HEK293 (cell line): ENCODE measurements around the gene BTG1.

Experiments used
- CTCF ChIA-PET: fragments of 350-600 bp; formaldehyde crosslinking; extraction: SDS; loops from one replicate; lab custom pipeline; 2021; ENCODE audit warnings: antibody characterized with exemption; lab: Yijun Ruan, JAX
- POLR2A ChIA-PET: fragments of 300-600 bp; formaldehyde crosslinking; extraction: SDS; loops from one replicate; lab custom pipeline; 2020; ENCODE audit warnings: antibody characterized with exemption, inconsistent platforms; lab: Yijun Ruan, JAX
- H3K27ac ChIP-seq: fragments of 200-500 bp; sonication (Bioruptor generic); 2 replicates; pipeline ENCODE4 v1.5.1; 2014; ENCODE audit warnings: low read depth, low read length, control low read depth, inconsistent platforms; ENCODE audit errors: extremely low read depth
- H3K36me3 ChIP-seq, 2 experiments: fragments of 200-500 bp in 1 of 2; sonication (Bioruptor generic) in 1 of 2; 1 replicate in 1 of 2; 2 replicates in 1 of 2; pipeline ENCODE4 v1.5.1; 2014 to 2017; ENCODE audit warnings: inconsistent platforms in 2 of 2, low read length in 2 of 2; ENCODE audit not compliant: control insufficient read depth in 2 of 2, insufficient read depth in 1 of 2
- H3K4me1 ChIP-seq: fragments of 200-500 bp; sonication (Bioruptor generic); 2 replicates; pipeline ENCODE4 v1.5.1; 2014; ENCODE audit warnings: mild to moderate bottlenecking, low read length, inconsistent platforms; ENCODE audit not compliant: control insufficient read depth, insufficient read depth
- H3K4me3 ChIP-seq: 2 replicates; pipeline ENCODE4 v1.5.1; 2011; ENCODE audit warnings: low read depth, mild to moderate bottlenecking, control low read depth, low read length, moderate library complexity
- H3K9me3 ChIP-seq: fragments of 200-500 bp; sonication (Bioruptor generic); 2 replicates; pipeline ENCODE4 v1.5.1; 2014; ENCODE audit warnings: low read depth, low read length, inconsistent platforms; ENCODE audit not compliant: control insufficient read depth, insufficient read depth
- SALL2 ChIP-seq: fragments of 450-650 bp; formaldehyde crosslinking; IDR thresholded peaks from 2 replicates; pipeline ENCODE4 v1.5.0; 2017; ENCODE audit warnings: missing biosample characterization, mild to moderate bottlenecking, missing genetic modification characterization, borderline replicate concordance
- SCRT2 ChIP-seq: fragments of 450-650 bp; formaldehyde crosslinking; IDR thresholded peaks from 2 replicates; pipeline ENCODE4 v1.5.1; 2016; ENCODE audit warnings: missing biosample characterization, missing genetic modification characterization
- YY2 ChIP-seq: fragments of 450-650 bp; formaldehyde crosslinking; IDR thresholded peaks from 2 replicates; pipeline ENCODE4 v1.5.1; 2016; ENCODE audit warnings: missing biosample characterization, missing genetic modification characterization
- ZBTB48 ChIP-seq: fragments of 450-650 bp; formaldehyde crosslinking; IDR thresholded peaks from 2 replicates; pipeline ENCODE4 v1.5.1; 2016; ENCODE audit warnings: missing biosample characterization, missing genetic modification characterization
- ZNF132 ChIP-seq: fragments of 450-650 bp; formaldehyde crosslinking; IDR thresholded peaks from 2 replicates; pipeline ENCODE4 v1.5.1; 2017; ENCODE audit warnings: missing biosample characterization, missing genetic modification characterization, borderline replicate concordance
- ZNF169 ChIP-seq: fragments of 450-650 bp; formaldehyde crosslinking; IDR thresholded peaks from 2 replicates; pipeline ENCODE4 v1.5.1; 2016; ENCODE audit warnings: missing biosample characterization, missing genetic modification characterization
- ZNF48 ChIP-seq: fragments of 450-650 bp; formaldehyde crosslinking; IDR thresholded peaks from 2 replicates; pipeline ENCODE4 v1.5.1; 2016; ENCODE audit warnings: missing biosample characterization, missing genetic modification characterization
- ZNF600 ChIP-seq: fragments of 450-650 bp; formaldehyde crosslinking; IDR thresholded peaks from 2 replicates; pipeline ENCODE4 v1.5.1; 2016; ENCODE audit warnings: missing biosample characterization, missing genetic modification characterization
- ZNF623 ChIP-seq: fragments of 450-650 bp; formaldehyde crosslinking; IDR thresholded peaks from 2 replicates; pipeline ENCODE4 v1.5.1; 2016; ENCODE audit warnings: missing biosample characterization, missing genetic modification characterization
- ZNF629 ChIP-seq: fragments of 450-650 bp; formaldehyde crosslinking; IDR thresholded peaks from 2 replicates; pipeline ENCODE4 v1.5.1; 2017; ENCODE audit warnings: missing biosample characterization, missing genetic modification characterization
- ZNF768 ChIP-seq: fragments of 450-650 bp; formaldehyde crosslinking; IDR thresholded peaks from 2 replicates; pipeline ENCODE4 v1.5.1; 2018; ENCODE audit warnings: missing biosample characterization, mild to moderate bottlenecking, missing genetic modification characterization
- TF ChIP-seq, protein P1 (sequence below): fragments of 450-650 bp; formaldehyde crosslinking; IDR thresholded peaks from 2 replicates; pipeline ENCODE4 v1.5.1; 2016; ENCODE audit warnings: missing biosample characterization, missing genetic modification characterization
- TF ChIP-seq, protein P2 (sequence below): fragments of 450-650 bp; formaldehyde crosslinking; IDR thresholded peaks from 2 replicates; pipeline ENCODE4 v1.5.1; 2016; ENCODE audit warnings: missing biosample characterization, missing genetic modification characterization
- TF ChIP-seq, protein P3 (sequence below): fragments of 450-650 bp; formaldehyde crosslinking; IDR thresholded peaks from 2 replicates; pipeline ENCODE4 v1.5.1; 2017; ENCODE audit warnings: missing biosample characterization, missing genetic modification characterization
- TF ChIP-seq, protein P4 (sequence below): fragments of 450-650 bp; formaldehyde crosslinking; IDR thresholded peaks from 2 replicates; pipeline ENCODE4 v1.5.1; 2017; ENCODE audit warnings: missing biosample characterization, missing genetic modification characterization

BTG1 gene

DNA sequence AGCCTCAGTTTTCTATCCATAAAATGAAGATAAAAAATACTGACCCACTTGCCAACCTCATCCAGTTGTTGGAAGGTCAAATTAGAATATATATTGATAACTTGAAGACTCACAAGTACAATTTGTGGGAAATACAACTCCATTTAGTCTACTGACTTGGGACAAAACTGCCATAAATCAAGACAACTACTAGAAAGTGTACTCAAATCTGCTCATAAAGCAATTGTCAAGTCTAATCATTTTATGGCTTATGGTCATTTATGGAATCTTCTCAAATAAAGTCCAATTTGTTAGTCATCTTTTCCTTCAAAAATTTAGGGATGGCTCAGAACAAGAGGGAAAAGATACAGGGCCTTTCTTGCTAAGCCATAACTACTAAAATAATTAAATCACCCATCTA lies 7.0 kb downstream of the BTG1 start (continued):
- TF ChIP-seq, protein P1, sequence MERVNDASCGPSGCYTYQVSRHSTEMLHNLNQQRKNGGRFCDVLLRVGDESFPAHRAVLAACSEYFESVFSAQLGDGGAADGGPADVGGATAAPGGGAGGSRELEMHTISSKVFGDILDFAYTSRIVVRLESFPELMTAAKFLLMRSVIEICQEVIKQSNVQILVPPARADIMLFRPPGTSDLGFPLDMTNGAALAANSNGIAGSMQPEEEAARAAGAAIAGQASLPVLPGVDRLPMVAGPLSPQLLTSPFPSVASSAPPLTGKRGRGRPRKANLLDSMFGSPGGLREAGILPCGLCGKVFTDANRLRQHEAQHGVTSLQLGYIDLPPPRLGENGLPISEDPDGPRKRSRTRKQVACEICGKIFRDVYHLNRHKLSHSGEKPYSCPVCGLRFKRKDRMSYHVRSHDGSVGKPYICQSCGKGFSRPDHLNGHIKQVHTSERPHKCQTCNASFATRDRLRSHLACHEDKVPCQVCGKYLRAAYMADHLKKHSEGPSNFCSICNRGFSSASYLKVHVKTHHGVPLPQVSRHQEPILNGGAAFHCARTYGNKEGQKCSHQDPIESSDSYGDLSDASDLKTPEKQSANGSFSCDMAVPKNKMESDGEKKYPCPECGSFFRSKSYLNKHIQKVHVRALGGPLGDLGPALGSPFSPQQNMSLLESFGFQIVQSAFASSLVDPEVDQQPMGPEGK (tag by site-specific recombination), result no peak
- no peak for TF ChIP-seq ZNF629 (tag by site-specific recombination)
- no peak for TF ChIP-seq SALL2
- TF ChIP-seq ZNF48 (tag by site-specific recombination), result no peak
- TF ChIP-seq ZNF132, result no peak
- TF ChIP-seq, protein P2, sequence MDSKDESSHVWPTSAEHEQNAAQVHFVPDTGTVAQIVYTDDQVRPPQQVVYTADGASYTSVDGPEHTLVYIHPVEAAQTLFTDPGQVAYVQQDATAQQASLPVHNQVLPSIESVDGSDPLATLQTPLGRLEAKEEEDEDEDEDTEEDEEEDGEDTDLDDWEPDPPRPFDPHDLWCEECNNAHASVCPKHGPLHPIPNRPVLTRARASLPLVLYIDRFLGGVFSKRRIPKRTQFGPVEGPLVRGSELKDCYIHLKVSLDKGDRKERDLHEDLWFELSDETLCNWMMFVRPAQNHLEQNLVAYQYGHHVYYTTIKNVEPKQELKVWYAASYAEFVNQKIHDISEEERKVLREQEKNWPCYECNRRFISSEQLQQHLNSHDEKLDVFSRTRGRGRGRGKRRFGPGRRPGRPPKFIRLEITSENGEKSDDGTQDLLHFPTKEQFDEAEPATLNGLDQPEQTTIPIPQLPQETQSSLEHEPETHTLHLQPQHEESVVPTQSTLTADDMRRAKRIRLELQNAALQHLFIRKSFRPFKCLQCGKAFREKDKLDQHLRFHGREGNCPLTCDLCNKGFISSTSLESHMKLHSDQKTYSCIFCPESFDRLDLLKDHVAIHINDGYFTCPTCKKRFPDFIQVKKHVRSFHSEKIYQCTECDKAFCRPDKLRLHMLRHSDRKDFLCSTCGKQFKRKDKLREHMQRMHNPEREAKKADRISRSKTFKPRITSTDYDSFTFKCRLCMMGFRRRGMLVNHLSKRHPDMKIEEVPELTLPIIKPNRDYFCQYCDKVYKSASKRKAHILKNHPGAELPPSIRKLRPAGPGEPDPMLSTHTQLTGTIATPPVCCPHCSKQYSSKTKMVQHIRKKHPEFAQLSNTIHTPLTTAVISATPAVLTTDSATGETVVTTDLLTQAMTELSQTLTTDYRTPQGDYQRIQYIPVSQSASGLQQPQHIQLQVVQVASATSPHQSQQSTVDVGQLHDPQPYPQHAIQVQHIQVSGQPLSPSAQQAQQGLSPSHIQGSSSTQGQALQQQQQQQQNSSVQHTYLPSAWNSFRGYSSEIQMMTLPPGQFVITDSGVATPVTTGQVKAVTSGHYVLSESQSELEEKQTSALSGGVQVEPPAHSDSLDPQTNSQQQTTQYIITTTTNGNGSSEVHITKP (tag by site-specific recombination), result no peak

DNA sequence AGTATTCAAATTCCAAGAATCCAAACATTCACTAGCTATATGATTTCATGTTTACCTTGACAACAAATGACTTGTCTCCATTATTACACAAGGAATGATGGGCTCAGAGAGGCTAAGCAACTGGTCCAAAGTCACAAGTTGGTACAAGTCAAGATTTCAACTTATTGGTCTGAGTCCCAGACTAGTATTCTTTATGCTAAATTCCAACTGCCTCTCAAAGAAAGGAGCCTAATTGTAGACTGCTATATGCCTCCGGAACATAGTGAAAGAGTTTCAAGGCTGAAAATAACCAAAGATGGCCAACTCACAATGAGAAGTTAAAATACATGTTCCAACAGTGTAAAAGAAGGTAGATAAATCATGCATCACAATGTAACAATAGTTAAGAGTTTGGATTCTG lies 7.5 kb downstream of the BTG1 start:
- CTCF ChIA-PET, result interaction anchor here (1.0 kb wide), 1 partner anchor 326 kb away, joined by 3 read pairs; no protein-coding TSS in a partner anchor
- no peak overlapping the region; the same call in 1 of the 2 replicates for H3K4me3 ChIP-seq
- H3K9me3 ChIP-seq, result no peaks in the 10 kb centered on the region
- H3K4me1 ChIP-seq, result peaks cover 27% of the 10 kb centered on the region
- TF ChIP-seq ZNF623 (no peak), ZBTB48 (tag by site-specific recombination) (no peak), SCRT2 (tag by site-specific recombination) (peak; percentile 69), ZNF768 (tag by site-specific recombination) (0 out of 2 replicates have a peak, but pooled peaks have one; percentile 44), ZNF600 (tag by site-specific recombination) (0 out of 2 replicates have a peak, but pooled peaks have one; percentile 18), YY2 (tag by site-specific recombination) (no peak), ZNF169 (tag by site-specific recombination) (no peak)
- TF ChIP-seq, protein P3, sequence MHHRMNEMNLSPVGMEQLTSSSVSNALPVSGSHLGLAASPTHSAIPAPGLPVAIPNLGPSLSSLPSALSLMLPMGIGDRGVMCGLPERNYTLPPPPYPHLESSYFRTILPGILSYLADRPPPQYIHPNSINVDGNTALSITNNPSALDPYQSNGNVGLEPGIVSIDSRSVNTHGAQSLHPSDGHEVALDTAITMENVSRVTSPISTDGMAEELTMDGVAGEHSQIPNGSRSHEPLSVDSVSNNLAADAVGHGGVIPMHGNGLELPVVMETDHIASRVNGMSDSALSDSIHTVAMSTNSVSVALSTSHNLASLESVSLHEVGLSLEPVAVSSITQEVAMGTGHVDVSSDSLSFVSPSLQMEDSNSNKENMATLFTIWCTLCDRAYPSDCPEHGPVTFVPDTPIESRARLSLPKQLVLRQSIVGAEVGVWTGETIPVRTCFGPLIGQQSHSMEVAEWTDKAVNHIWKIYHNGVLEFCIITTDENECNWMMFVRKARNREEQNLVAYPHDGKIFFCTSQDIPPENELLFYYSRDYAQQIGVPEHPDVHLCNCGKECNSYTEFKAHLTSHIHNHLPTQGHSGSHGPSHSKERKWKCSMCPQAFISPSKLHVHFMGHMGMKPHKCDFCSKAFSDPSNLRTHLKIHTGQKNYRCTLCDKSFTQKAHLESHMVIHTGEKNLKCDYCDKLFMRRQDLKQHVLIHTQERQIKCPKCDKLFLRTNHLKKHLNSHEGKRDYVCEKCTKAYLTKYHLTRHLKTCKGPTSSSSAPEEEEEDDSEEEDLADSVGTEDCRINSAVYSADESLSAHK, result peak; percentile 34; the same call in 1 of the 2 replicates
- TF ChIP-seq, protein P4, sequence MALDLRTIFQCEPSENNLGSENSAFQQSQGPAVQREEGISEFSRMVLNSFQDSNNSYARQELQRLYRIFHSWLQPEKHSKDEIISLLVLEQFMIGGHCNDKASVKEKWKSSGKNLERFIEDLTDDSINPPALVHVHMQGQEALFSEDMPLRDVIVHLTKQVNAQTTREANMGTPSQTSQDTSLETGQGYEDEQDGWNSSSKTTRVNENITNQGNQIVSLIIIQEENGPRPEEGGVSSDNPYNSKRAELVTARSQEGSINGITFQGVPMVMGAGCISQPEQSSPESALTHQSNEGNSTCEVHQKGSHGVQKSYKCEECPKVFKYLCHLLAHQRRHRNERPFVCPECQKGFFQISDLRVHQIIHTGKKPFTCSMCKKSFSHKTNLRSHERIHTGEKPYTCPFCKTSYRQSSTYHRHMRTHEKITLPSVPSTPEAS, result peak; percentile 22; the same call in 1 of the 2 replicates
- TF ChIP-seq, all 188 proteins: peak for 5
- Histone ChIP-seq H3K36me3 (peaks cover 13 to 27% of the 10 kb centered on the region in 2 experiments; a peak in 2 of 3 replicates), H3K27ac (no peak overlapping the region)
- POLR2A ChIA-PET, result interaction anchor here (0.5 to 2.6 kb wide), 2 partner anchors 7 to 11 kb away, joined by 4 to 17 read pairs; partner anchors contain the start of gene BTG1
